Mesendoderm (in vitro differentiated cells): ENCODE measurements around the gene ERG.

ENCODE experiments used
- DNase-seq: peaks from one replicate; pipeline ENCODE4 v3.0.0; 2013
- H2AK5ac ChIP-seq: 2 replicates; pipeline ENCODE4 v1.6.1; 2013; ENCODE audit warnings: low read length, inconsistent platforms
- H2BK120ac ChIP-seq: 2 replicates; pipeline ENCODE4 v1.6.1; 2013; ENCODE audit warnings: low read depth, mild to moderate bottlenecking, low read length, moderate library complexity, mixed read lengths
- H2BK15ac ChIP-seq: replicated peaks from 2 replicates; pipeline ENCODE4 v1.6.1; 2013; ENCODE audit warnings: low read depth, mild to moderate bottlenecking, moderate library complexity
- H2BK5ac ChIP-seq: 2 replicates; pipeline ENCODE4 v1.6.1; 2013; ENCODE audit warnings: low read length, inconsistent platforms
- H3K18ac ChIP-seq: 2 replicates; pipeline ENCODE4 v1.6.1; 2013; ENCODE audit warnings: mild to moderate bottlenecking, low read length, mixed read lengths
- H3K23ac ChIP-seq: one replicate; pipeline ENCODE4 v1.6.1; 2013; ENCODE audit warnings: low read length
- H3K27ac ChIP-seq: 2 replicates; pipeline ENCODE4 v1.5.1; 2013; ENCODE audit warnings: low read depth, mild to moderate bottlenecking, inconsistent platforms, low read length, moderate library complexity
- H3K27me3 ChIP-seq: 2 replicates; pipeline ENCODE4 v1.6.1; 2013; ENCODE audit warnings: low read length, control low read depth, mild to moderate bottlenecking, inconsistent platforms; ENCODE audit not compliant: insufficient read depth, poor library complexity
- H3K36me3 ChIP-seq: 2 replicates; pipeline ENCODE4 v1.6.1; 2013; ENCODE audit warnings: low read length, inconsistent platforms; ENCODE audit not compliant: control insufficient read depth, insufficient read depth
- H3K4ac ChIP-seq: one replicate; pipeline ENCODE4 v1.6.1; 2013; ENCODE audit warnings: low read depth, mild to moderate bottlenecking, low read length, moderate library complexity
- H3K4me1 ChIP-seq: 2 replicates; pipeline ENCODE4 v1.6.1; 2013; ENCODE audit warnings: low read depth, low read length, inconsistent platforms; ENCODE audit not compliant: control insufficient read depth
- H3K4me2 ChIP-seq: 2 replicates; pipeline ENCODE4 v1.6.1; 2013; ENCODE audit warnings: low read length
- H3K4me3 ChIP-seq: 2 replicates; pipeline ENCODE4 v1.5.1; 2013; ENCODE audit warnings: mild to moderate bottlenecking, low read length
- H3K56ac ChIP-seq: one replicate; pipeline ENCODE4 v1.6.1; 2013; ENCODE audit warnings: low read length
- H3K79me1 ChIP-seq: 2 replicates; pipeline ENCODE4 v1.6.1; 2013; ENCODE audit warnings: low read length, inconsistent platforms
- H3K79me2 ChIP-seq: 2 replicates; pipeline ENCODE4 v1.6.1; 2013; ENCODE audit warnings: mild to moderate bottlenecking, low read length; ENCODE audit not compliant: control insufficient read depth, insufficient read depth
- H3K9ac ChIP-seq: 2 replicates; pipeline ENCODE4 v1.6.1; 2013; ENCODE audit warnings: low read length, inconsistent platforms
- H4K5ac ChIP-seq: one replicate; pipeline ENCODE4 v1.6.1; 2013; ENCODE audit warnings: low read length
- H4K8ac ChIP-seq: one replicate; pipeline ENCODE4 v1.6.1; 2013; ENCODE audit warnings: low read depth, mild to moderate bottlenecking, control low read depth, low read length, moderate library complexity
- WGBS: extraction: QIAGEN DNeasy Blood & Tissue Kit; methylation state at CpG from one replicate; pipeline ENCODE4 v1.1.7; 2013; ENCODE audit warnings: low lambda C conversion rate, missing lambda C conversion rate; ENCODE audit not compliant: insufficient coverage; ENCODE audit errors: extremely low coverage; 5-methylcytosine and 5-hydroxymethylcytosine counted together

The ERG gene

GRCh38 chr21:38388203-38388602 is 110.1 kb downstream of the ERG start:
- DNase-seq, result no peak
- H3K18ac ChIP-seq, result no peak overlapping the region
- no peak overlapping the region for H3K4me3 ChIP-seq
- H4K5ac ChIP-seq, result no peak overlapping the region
- no peak overlapping the region for H3K4ac ChIP-seq
- H4K8ac ChIP-seq, result no peak overlapping the region
- no peak overlapping the region for H3K23ac ChIP-seq
- no peaks in the 10 kb centered on the region for H3K79me1 ChIP-seq
- no peaks in the 10 kb centered on the region for H3K27me3 ChIP-seq
- no peak overlapping the region for H3K56ac ChIP-seq
- H3K4me1 ChIP-seq, result no peaks in the 10 kb centered on the region
- no CpG with 5 or more reads among the region's 1 CpG for WGBS
- H3K27ac ChIP-seq, result no peak overlapping the region
- H2BK120ac ChIP-seq, result no peak overlapping the region
- H3K9ac ChIP-seq, result no peak overlapping the region
- H3K4me2 ChIP-seq, result no peak overlapping the region
- no peaks in the 10 kb centered on the region for H3K36me3 ChIP-seq
- H2AK5ac ChIP-seq, result no peak overlapping the region
- H3K79me2 ChIP-seq, result no peaks in the 10 kb centered on the region
- no peak overlapping the region for H2BK15ac ChIP-seq
- no peak overlapping the region for H2BK5ac ChIP-seq

DNA sequence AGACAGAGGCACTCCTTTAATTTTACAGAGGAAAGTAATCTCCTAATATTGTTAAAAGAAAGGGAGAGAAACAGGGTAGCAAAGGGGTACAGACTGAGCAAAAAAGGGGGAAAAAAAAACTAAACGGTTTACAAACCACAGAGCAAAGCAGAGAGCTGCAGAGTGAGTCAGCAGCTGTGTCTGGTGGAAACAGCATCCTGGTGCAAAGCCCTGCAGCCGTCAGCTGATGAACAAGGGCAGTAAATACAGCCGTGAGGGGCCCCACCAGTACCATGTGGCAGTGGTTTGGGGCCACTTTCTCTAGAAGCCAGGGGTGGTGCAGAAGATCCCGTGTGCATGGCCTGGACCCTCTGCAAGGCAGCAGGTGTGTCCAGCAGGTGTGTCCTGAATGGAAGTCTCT is 111.3 kb downstream of the ERG start:
- no peak for DNase-seq
- H3K79me2 ChIP-seq, result no peaks in the 10 kb centered on the region
- no peak overlapping the region for H4K8ac ChIP-seq
- no peak overlapping the region for H2BK5ac ChIP-seq
- H2BK120ac ChIP-seq, result no peak overlapping the region
- H3K27ac ChIP-seq, result no peak overlapping the region
- no peak overlapping the region for H4K5ac ChIP-seq
- H2BK15ac ChIP-seq, result no peak overlapping the region
- no peak overlapping the region for H3K18ac ChIP-seq
- no peak overlapping the region for H3K23ac ChIP-seq
- no peaks in the 10 kb centered on the region for H3K4me1 ChIP-seq
- no peaks in the 10 kb centered on the region for H3K79me1 ChIP-seq
- no peak overlapping the region for H3K56ac ChIP-seq
- H2AK5ac ChIP-seq, result no peak overlapping the region
- H3K4ac ChIP-seq, result no peak overlapping the region
- H3K4me2 ChIP-seq, result no peak overlapping the region
- WGBS, result no CpG with 5 or more reads among the region's 4 CpGs
- H3K27me3 ChIP-seq, result no peaks in the 10 kb centered on the region
- H3K9ac ChIP-seq, result no peak overlapping the region
- no peaks in the 10 kb centered on the region for H3K36me3 ChIP-seq
- no peak overlapping the region for H3K4me3 ChIP-seq

- no peak overlapping the region for H3K4ac ChIP-seq
- no peak overlapping the region for H3K27ac ChIP-seq
- no peak overlapping the region for H3K23ac ChIP-seq
- no peak overlapping the region for H4K8ac ChIP-seq
- no peak overlapping the region for H3K9ac ChIP-seq
- no peak overlapping the region for H2BK15ac ChIP-seq
- H3K4me3 ChIP-seq, result no peak overlapping the region
- no peaks in the 10 kb centered on the region for H3K79me2 ChIP-seq
- no peak overlapping the region for H3K4me2 ChIP-seq
- H2BK5ac ChIP-seq, result no peak overlapping the region
- H3K79me1 ChIP-seq, result no peaks in the 10 kb centered on the region
- H2BK120ac ChIP-seq, result no peak overlapping the region
- no peaks in the 10 kb centered on the region for H3K4me1 ChIP-seq
- no peak for DNase-seq
- no peak overlapping the region for H4K5ac ChIP-seq
- H2AK5ac ChIP-seq, result no peak overlapping the region
- no CpG with 5 or more reads among the region's 7 CpGs for WGBS
- H3K27me3 ChIP-seq, result no peaks in the 10 kb centered on the region
- H3K18ac ChIP-seq, result no peak overlapping the region
- no peaks in the 10 kb centered on the region for H3K36me3 ChIP-seq
- no peak overlapping the region for H3K56ac ChIP-seq
These were observed 112.7 kb downstream of the ERG start for GRCh38 chr21:38385427-38386175.

DNA sequence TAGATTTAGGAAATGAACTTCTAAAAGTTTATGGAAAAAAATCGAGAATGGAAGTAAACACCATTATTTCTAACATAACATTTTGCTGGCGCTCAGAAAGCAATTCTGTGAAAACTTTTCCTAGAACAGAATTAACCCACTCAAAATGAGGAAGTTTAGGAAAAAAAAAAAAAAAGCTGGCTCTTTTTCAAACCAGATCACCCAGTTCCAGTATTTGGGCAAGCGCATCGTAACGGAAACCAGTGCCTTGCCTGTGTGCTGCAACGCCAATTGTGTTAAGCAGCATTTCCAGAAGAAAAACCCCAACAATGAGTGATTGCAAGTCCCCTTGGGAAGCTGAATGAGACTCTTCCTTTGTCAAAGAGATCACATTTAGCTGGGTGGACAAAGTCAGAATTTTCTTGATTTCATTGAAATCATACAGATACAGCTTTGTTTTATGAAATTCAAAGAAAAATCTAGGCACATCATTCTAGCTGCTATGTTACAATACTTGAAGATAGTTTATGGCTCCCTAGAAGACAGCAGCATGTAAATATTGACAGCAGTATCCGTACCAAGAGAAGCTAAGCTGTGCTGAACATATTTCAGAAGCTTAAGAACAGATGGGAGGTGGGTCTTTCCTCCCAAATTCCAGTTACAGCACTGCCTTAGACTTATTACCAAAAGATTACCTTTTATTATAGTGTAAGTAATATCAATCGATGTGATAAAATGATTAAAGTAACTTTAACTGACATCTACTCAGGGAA is 113.4 kb downstream of the ERG start:
- Histone ChIP-seq H2BK15ac (no peak overlapping the region), H3K79me1 (no peaks in the 10 kb centered on the region), H3K56ac (no peak overlapping the region), H3K4me1 (no peaks in the 10 kb centered on the region), H3K27ac (no peak overlapping the region), H2BK120ac (no peak overlapping the region), H3K36me3 (no peaks in the 10 kb centered on the region), H4K5ac (no peak overlapping the region), H3K4me3 (no peak overlapping the region), H3K4ac (no peak overlapping the region), H3K23ac (no peak overlapping the region), H2AK5ac (no peak overlapping the region), H3K9ac (no peak overlapping the region), H4K8ac (no peak overlapping the region), H3K79me2 (no peaks in the 10 kb centered on the region), H3K18ac (no peak overlapping the region), H3K27me3 (no peaks in the 10 kb centered on the region), H3K4me2 (no peak overlapping the region), H2BK5ac (no peak overlapping the region)
- no CpG with 5 or more reads among the region's 8 CpGs for WGBS
- no peak for DNase-seq

- no peak for DNase-seq
- no peak overlapping the region for H2BK120ac ChIP-seq
- H2AK5ac ChIP-seq, result no peak overlapping the region
- H3K4me3 ChIP-seq, result no peak overlapping the region
- no peak overlapping the region for H3K4ac ChIP-seq
- H3K27ac ChIP-seq, result no peak overlapping the region
- no peaks in the 10 kb centered on the region for H3K79me1 ChIP-seq
- H3K18ac ChIP-seq, result no peak overlapping the region
- H4K8ac ChIP-seq, result no peak overlapping the region
- no peaks in the 10 kb centered on the region for H3K79me2 ChIP-seq
- H3K27me3 ChIP-seq, result no peaks in the 10 kb centered on the region
- no peak overlapping the region for H2BK15ac ChIP-seq
- WGBS, result no CpG with 5 or more reads among the region's 8 CpGs
- no peak overlapping the region for H3K56ac ChIP-seq
- no peaks in the 10 kb centered on the region for H3K4me1 ChIP-seq
- H4K5ac ChIP-seq, result no peak overlapping the region
- H3K4me2 ChIP-seq, result no peak overlapping the region
- H2BK5ac ChIP-seq, result no peak overlapping the region
- H3K36me3 ChIP-seq, result no peaks in the 10 kb centered on the region
- H3K9ac ChIP-seq, result no peak overlapping the region
- no peak overlapping the region for H3K23ac ChIP-seq
These were observed 114.1 kb downstream of the ERG start for GRCh38 chr21:38384238-38384560.
